K562 (cell line): ENCODE results near the gene C18orf32. TPM values are rescaled to one million over a fixed set of nuclear protein-coding genes. Genes with fewer than 3 reads are reported as not detected.

Experiments
- EGR1 ChIP-seq: fragments of 450-650 bp; conservative IDR thresholded peaks from 2 replicates; pipeline ENCODE4 v1.6.1; 2017; ENCODE audit warnings: mild to moderate bottlenecking
- FOXK2 ChIP-seq, 2 experiments: fragments of 450-650 bp; IDR thresholded peaks in 1 of 2; conservative IDR thresholded peaks in 1 of 2; 2 replicates each; pipeline ENCODE4 v1.6.1; 2016; ENCODE audit warnings: low read depth in 2 of 2, mild to moderate bottlenecking in 1 of 2
- HEY1 ChIP-seq: fragments of 250-450 bp; sonication (Bioruptor Pico); IDR thresholded peaks from 2 replicates; pipeline ENCODE4 v1.5.0; 2020; ENCODE audit warnings: mild to moderate bottlenecking, moderate library complexity, borderline replicate concordance
- KLF6 ChIP-seq: fragments of 250-450 bp; sonication (Bioruptor Pico); IDR thresholded peaks from 2 replicates; pipeline ENCODE4 v1.4.0; 2020; ENCODE audit warnings: mild to moderate bottlenecking, moderate library complexity, borderline replicate concordance
- MAFF ChIP-seq: IDR thresholded peaks from 2 replicates; pipeline ENCODE4 v1.6.1; 2012; ENCODE audit warnings: low read length, improper control_type of control experiment
- MAZ ChIP-seq, 2 experiments: fragments of 450-650 bp in 1 of 2; sonication (generic) in 1 of 2; formaldehyde crosslinking; IDR thresholded peaks in 1 of 2; conservative IDR thresholded peaks in 1 of 2; 2 replicates each; pipeline versions ENCODE4 v1.4.0 to v1.5.0; 2020; ENCODE audit warnings: mild to moderate bottlenecking in 1 of 2, missing genetic modification reagents in 1 of 2
- MTA3 ChIP-seq: fragments of 450-650 bp; formaldehyde crosslinking; IDR thresholded peaks from 2 replicates; pipeline ENCODE4 v1.6.1; 2017; ENCODE audit warnings: mild to moderate bottlenecking, borderline replicate concordance
- NR1H2 ChIP-seq: sonication (generic); formaldehyde crosslinking; IDR thresholded peaks from 2 replicates; pipeline ENCODE4 v1.4.0; 2020; ENCODE audit warnings: mild to moderate bottlenecking, missing genetic modification reagents
- PHTF2 ChIP-seq: fragments of 250-450 bp; sonication (Bioruptor Pico); IDR thresholded peaks from 2 replicates; pipeline ENCODE4 v1.5.0; 2021; ENCODE audit warnings: mild to moderate bottlenecking
- SMARCB1 ChIP-seq: IDR thresholded peaks from 2 replicates; pipeline ENCODE4 v1.6.1; 2011; ENCODE audit warnings: improper control_type of control experiment, low read depth; ENCODE audit not compliant: insufficient read length
- SP2 ChIP-seq: IDR thresholded peaks from 2 replicates; pipeline ENCODE4 v1.6.1; 2011; ENCODE audit warnings: mild to moderate bottlenecking, low read depth, low read length, moderate library complexity; ENCODE audit not compliant: poor library complexity, severe bottlenecking; ENCODE audit errors: extremely low read depth
- polyA plus RNA-seq, 8 experiments: library from polyadenylated mRNA; depleted of rRNA in 4 of 8; stranded (reverse) in 5 of 8; unstranded in 3 of 8; fragments of >200 nt; fragmentation: Nextera tagmentation in 2 of 8; fragmentation: Illumina TruSeq in 1 of 8; extraction: Ambion mirVana in 2 of 8; extraction: Trizol in 1 of 8; gene quantifications; 2 replicates each; pipeline versions ENCODE4 v1.2.1 to v1.2.3, GENCODE V29; 2011 to 2014; ENCODE audit warnings: inconsistent platforms in 1 of 8, missing spikeins in 1 of 8
- total RNA-seq, 7 experiments: library from RNA; depleted of rRNA in 6 of 7; stranded (reverse); fragments of >200 nt in 6 of 7; fragmentation: Illumina TruSeq in 2 of 7; extraction: Trizol in 2 of 7; gene quantifications; 2 replicates each; pipeline versions ENCODE4 v1.2.1 to v1.2.3, GENCODE V29; 2011 to 2021; ENCODE audit warnings: low replicate concordance in 1 of 7
- TF ChIP-seq, protein P1 (sequence below), 2 experiments: fragments of 450-650 bp in 1 of 2; sonication (generic) in 1 of 2; formaldehyde crosslinking in 1 of 2; IDR thresholded peaks; 2 replicates each; pipeline versions ENCODE4 v1.7.1 to v1.9.0; 2016 to 2022; ENCODE audit warnings: inconsistent platforms in 1 of 2, mild to moderate bottlenecking in 1 of 2, missing genetic modification reagents in 1 of 2
- TF ChIP-seq, protein P2 (sequence below): fragments of 450-650 bp; IDR thresholded peaks from 2 replicates; pipeline ENCODE4 v1.6.1; 2016; ENCODE audit warnings: low read depth, mild to moderate bottlenecking, moderate library complexity

The C18orf32 gene
- total and polyA plus RNA-seq, 9 of the 15 experiments (the other 6 are each of a cell fraction or from before 2014, with no cell fraction given) = 8.5 to 35.0 (median 20.4) TPM

DNA sequence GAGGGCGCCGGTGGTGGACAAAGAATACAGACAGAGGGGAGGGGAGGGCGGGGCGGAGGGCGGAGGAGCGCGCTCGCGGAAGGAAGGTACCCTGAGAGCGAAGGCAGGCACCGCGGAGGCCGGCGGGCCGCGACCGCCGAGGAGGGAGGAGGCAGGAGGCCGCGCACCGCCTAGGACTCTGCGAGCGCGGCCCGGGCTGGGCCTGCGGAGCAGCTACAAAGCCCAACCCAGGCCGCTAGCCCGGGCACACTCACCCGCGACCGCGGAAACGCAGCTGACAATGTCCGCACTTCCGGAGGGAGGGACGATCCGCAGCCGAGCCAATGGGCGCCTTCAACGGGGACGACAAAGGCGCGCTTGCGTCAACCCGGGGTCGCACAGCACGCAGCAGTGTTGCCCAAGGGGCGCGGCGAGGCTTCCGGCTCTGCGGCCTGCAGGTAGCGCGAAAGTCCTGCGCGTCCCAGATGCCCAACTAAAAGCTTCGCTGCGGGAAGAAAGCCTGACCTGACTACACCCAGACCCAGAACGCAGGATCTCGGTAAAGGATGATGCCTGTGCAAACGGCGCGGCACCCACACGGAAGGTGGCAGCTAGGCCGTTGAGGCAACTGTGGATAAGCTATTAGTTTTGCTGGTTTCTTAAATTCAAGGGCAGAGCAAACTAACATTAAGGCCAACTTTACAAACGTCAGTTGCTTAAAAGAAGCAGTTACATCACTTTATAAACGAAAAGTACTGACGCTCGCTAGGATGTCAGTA, at the start of gene C18orf32 (continued):
- TF ChIP-seq, protein P1, sequence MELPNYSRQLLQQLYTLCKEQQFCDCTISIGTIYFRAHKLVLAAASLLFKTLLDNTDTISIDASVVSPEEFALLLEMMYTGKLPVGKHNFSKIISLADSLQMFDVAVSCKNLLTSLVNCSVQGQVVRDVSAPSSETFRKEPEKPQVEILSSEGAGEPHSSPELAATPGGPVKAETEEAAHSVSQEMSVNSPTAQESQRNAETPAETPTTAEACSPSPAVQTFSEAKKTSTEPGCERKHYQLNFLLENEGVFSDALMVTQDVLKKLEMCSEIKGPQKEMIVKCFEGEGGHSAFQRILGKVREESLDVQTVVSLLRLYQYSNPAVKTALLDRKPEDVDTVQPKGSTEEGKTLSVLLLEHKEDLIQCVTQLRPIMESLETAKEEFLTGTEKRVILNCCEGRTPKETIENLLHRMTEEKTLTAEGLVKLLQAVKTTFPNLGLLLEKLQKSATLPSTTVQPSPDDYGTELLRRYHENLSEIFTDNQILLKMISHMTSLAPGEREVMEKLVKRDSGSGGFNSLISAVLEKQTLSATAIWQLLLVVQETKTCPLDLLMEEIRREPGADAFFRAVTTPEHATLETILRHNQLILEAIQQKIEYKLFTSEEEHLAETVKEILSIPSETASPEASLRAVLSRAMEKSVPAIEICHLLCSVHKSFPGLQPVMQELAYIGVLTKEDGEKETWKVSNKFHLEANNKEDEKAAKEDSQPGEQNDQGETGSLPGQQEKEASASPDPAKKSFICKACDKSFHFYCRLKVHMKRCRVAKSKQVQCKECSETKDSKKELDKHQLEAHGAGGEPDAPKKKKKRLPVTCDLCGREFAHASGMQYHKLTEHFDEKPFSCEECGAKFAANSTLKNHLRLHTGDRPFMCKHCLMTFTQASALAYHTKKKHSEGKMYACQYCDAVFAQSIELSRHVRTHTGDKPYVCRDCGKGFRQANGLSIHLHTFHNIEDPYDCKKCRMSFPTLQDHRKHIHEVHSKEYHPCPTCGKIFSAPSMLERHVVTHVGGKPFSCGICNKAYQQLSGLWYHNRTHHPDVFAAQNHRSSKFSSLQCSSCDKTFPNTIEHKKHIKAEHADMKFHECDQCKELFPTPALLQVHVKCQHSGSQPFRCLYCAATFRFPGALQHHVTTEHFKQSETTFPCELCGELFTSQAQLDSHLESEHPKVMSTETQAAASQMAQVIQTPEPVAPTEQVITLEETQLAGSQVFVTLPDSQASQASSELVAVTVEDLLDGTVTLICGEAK (IDR thresholded peaks at IDR 0.05) = peak; percentile 83
- TF ChIP-seq, protein P1 (CRISPR knock-in tag; IDR thresholded peaks at IDR 0.05) = no peak
- TF ChIP-seq SP2 (peak; percentile 21), PHTF2 (peak; percentile 35; the same call in 1 of the 2 replicates), MTA3 (peak; percentile 48; the same call in 1 of the 2 replicates), EGR1 (peak; percentile 54; the same call in 1 of the 2 replicates), KLF6 (CRISPR knock-in tag) (no peak; the same call in 1 of the 2 replicates), NR1H2 (CRISPR knock-in tag) (no peak), FOXK2 (conservative IDR thresholded peaks at IDR 0.05 in 1 of 2, IDR thresholded peaks at IDR 0.05 in 1 of 2; ENCODE audit: low read depth in 2 of 2) (peak in 1 of 2 experiments; percentile 39; a peak in 2 of 4 replicates), HEY1 (CRISPR knock-in tag) (no peak), MAFF (no peak), SMARCB1 (no peak), MAZ (CRISPR knock-in tag; conservative IDR thresholded peaks at IDR 0.05 in 1 of 2, IDR thresholded peaks at IDR 0.05 in 1 of 2) (peak; percentile 65 to 74; a peak in 3 of 4 replicates)
- TF ChIP-seq, protein P2, sequence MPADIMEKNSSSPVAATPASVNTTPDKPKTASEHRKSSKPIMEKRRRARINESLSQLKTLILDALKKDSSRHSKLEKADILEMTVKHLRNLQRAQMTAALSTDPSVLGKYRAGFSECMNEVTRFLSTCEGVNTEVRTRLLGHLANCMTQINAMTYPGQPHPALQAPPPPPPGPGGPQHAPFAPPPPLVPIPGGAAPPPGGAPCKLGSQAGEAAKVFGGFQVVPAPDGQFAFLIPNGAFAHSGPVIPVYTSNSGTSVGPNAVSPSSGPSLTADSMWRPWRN = no peak
